ENCODE results near the gene LRG1.

- TF ChIP-seq CTCF (IDR thresholded peaks at IDR 0.05; ENCODE audit: low read depth, low read length, missing input control) = no peak
- no peak for TF ChIP-seq TAF1 (conservative IDR thresholded peaks at IDR 0.05)
- TF ChIP-seq ATF3 (IDR thresholded peaks at IDR 0.05) = no peak
- no peak for TF ChIP-seq SP1 (IDR thresholded peaks at IDR 0.05)
- TF ChIP-seq, protein P1, sequence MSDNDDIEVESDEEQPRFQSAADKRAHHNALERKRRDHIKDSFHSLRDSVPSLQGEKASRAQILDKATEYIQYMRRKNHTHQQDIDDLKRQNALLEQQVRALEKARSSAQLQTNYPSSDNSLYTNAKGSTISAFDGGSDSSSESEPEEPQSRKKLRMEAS (IDR thresholded peaks at IDR 0.05) = no peak
- TF ChIP-seq, protein P2, sequence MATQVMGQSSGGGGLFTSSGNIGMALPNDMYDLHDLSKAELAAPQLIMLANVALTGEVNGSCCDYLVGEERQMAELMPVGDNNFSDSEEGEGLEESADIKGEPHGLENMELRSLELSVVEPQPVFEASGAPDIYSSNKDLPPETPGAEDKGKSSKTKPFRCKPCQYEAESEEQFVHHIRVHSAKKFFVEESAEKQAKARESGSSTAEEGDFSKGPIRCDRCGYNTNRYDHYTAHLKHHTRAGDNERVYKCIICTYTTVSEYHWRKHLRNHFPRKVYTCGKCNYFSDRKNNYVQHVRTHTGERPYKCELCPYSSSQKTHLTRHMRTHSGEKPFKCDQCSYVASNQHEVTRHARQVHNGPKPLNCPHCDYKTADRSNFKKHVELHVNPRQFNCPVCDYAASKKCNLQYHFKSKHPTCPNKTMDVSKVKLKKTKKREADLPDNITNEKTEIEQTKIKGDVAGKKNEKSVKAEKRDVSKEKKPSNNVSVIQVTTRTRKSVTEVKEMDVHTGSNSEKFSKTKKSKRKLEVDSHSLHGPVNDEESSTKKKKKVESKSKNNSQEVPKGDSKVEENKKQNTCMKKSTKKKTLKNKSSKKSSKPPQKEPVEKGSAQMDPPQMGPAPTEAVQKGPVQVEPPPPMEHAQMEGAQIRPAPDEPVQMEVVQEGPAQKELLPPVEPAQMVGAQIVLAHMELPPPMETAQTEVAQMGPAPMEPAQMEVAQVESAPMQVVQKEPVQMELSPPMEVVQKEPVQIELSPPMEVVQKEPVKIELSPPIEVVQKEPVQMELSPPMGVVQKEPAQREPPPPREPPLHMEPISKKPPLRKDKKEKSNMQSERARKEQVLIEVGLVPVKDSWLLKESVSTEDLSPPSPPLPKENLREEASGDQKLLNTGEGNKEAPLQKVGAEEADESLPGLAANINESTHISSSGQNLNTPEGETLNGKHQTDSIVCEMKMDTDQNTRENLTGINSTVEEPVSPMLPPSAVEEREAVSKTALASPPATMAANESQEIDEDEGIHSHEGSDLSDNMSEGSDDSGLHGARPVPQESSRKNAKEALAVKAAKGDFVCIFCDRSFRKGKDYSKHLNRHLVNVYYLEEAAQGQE (IDR thresholded peaks at IDR 0.05) = no peak
- TF ChIP-seq GABPA (IDR thresholded peaks at IDR 0.05 in 1 of 2, conservative IDR thresholded peaks at IDR 0.05 in 1 of 2) = no peak
- TF ChIP-seq FOXA2 (IDR thresholded peaks at IDR 0.05) = no peak
- TF ChIP-seq YY1 (IDR thresholded peaks at IDR 0.05) = no peak
- TF ChIP-seq EGR1 (IDR thresholded peaks at IDR 0.05; ENCODE audit: low read depth in 2 of 2) = no peak
Observed at GRCh38 chr19:4502282-4503131, 37.3 kb downstream of the LRG1 start.
